HG03064 (cell line): ENCODE results near the gene AKAP12.

Source experiments
- ATAC-seq: cut with Tn5 transposase; IDR thresholded peaks from one replicate; pipeline ENCODE4 v1.9.1; 2021; ENCODE audit warnings: low read depth; ENCODE audit not compliant: unreplicated experiment

AKAP12 gene

GRCh38 chr6:151402228-151402627, 162.5 kb downstream of the AKAP12 start:
- ATAC-seq = no peak

- ATAC-seq = no peak
Observed at GRCh38 chr6:151403919-151404308, 164.1 kb downstream of the AKAP12 start.
